OCI-LY3 (cell line): ENCODE data around the gene RAD51B.

Source experiments
- CTCF ChIP-seq: fragments of 200-600, 300-600 bp; sonication (generic); IDR thresholded peaks from 2 replicates; pipeline ENCODE4 v1.5.1; 2014; ENCODE audit warnings: antibody characterized with exemption, low read length, low read depth
- EZH2phosphoT487 ChIP-seq: fragments of 200-600 bp; shearing (Covaris generic); IDR thresholded peaks from 2 replicates; pipeline ENCODE4 v1.6.1; 2018; ENCODE audit warnings: antibody characterized with exemption, mixed run types, low read depth

- TF ChIP-seq CTCF: no peak
- no peak for TF ChIP-seq EZH2phosphoT487
These were observed 764.1 kb downstream of the RAD51B start for GRCh38 chr14:68583548-68584280.
